HG02981 (cell line): Measurements from ENCODE around the gene OR9Q1.

Experiments used
- ATAC-seq: cut with Tn5 transposase; IDR thresholded peaks from one replicate; pipeline ENCODE4 v1.9.1; 2021; ENCODE audit warnings: mild to moderate bottlenecking, moderate library complexity; ENCODE audit not compliant: unreplicated experiment

Gene OR9Q1

GRCh38 chr11:58028687-58029411, 5.2 kb downstream of the OR9Q1 start:
- no peak for ATAC-seq

GRCh38 chr11:58030653-58031052, 7.0 kb downstream of the OR9Q1 start, which contains the start of gene OR6Q1:
Gene OR6Q1 (plus strand): TSS chr11:58030953. CDS start chr11:58030953, 0 bp downstream.
- ATAC-seq: no peak

DNA sequence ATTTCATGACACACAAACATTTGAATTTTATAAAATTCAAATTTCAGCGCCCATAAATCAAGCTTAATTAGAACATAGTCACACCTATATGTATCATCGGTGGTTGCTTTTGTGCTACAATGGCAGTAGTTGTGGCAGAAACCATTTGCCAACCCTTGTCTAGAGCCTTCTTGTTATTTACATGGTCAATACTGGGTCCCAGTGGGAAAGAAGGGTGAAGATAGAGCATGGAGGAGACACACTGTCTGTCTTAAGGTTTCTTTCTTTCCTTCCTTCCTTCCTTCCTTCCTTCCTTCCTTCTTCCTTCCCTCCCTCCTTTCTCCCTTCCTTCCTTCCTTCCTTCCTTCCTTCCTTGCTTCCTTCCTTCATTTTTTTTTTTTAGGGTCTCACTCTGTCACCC, 10.8 kb downstream of the OR9Q1 start:
- ATAC-seq: no peak

- no peak for ATAC-seq
These were observed 15.9 kb downstream of the OR9Q1 start for GRCh38 chr11:58039589-58039988.

DNA sequence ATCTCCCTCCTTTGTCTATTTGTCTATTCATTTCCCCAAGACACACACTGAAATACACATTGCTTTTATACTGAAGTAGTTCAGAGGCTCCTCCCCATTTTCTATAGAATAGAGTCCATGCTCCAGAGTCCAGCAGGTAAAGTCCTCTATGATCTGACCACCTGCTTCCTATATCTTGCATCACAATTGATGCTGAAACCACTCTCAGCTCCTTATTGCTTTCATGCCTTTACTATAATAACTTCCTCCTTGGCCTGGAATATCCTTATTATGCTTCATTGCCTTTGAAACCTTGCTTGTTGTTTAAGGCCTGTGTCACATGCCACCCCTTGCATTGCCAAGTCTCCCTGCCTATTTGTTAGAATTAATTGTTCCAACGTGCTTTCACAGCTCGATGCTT, 19.7 kb downstream of the OR9Q1 start:
- ATAC-seq: no peak

DNA sequence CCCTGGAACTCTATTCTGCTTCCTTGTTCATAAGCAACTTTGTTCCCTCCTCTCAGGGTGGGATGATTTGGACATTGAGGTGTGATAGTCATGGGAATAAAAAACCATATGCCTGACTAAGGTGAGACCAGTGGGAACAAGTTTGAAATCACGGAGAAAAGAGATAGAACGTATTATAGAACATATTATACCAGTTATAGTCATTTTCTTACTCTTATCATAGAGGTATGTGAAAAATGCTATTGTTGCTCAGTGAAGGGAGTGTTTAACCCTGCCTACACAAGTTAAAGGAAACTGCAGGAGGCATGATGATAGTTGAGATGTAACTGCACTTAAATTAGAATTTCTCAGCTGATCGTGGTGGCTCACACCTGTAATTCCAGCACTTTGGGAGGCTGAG, 22.6 kb downstream of the OR9Q1 start:
- no peak for ATAC-seq

GRCh38 chr11:58047818-58048217, 24.1 kb downstream of the OR9Q1 start:
- ATAC-seq: no peak

DNA sequence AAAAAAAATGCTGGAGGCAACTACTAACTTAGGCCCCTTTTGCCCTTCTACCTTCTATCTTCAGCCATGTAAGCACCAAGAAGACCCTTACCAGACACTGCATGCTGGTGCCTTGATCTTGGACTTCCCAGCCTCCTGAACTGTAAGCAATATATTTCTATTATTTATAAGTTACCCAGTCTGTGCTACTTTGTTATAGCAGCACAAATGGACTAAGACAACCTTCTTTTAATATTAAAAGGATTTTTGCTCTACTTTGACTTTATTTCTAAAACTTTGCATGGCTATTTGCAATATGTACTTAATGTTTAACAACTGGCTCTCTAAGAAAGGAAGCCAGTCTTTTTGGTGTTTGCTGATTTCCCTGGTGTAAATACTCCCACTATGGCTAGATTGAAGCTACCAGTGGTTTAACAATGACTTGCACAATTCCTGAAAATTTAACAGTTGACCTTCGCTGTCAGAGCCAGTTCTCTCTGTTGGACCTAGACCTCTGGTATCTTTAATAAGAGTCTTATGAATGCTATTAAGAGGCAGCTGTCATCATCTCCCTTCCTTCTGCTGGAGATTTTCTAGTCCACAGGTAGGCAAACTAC, 32.2 kb downstream of the OR9Q1 start:
- ATAC-seq: no peak

DNA sequence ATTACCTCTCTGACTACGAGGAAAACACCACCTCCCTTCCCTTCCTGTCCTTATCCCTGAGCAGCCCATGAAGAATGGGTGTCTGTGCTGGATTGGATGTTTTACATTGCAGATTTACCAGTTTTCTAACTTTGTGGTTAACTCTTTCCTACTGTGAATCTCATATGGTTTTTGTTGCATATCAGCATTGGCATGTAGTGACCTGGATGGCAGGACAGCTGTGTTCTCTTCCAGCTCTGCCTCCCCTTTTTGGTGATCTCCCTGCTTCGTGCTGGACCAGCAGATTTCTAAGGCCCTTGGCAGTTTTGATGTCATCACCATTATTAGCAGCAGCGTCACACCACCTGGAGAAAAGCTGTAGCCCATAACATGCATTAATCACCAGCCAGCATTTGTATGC, 33.8 kb downstream of the OR9Q1 start:
- no peak for ATAC-seq

DNA sequence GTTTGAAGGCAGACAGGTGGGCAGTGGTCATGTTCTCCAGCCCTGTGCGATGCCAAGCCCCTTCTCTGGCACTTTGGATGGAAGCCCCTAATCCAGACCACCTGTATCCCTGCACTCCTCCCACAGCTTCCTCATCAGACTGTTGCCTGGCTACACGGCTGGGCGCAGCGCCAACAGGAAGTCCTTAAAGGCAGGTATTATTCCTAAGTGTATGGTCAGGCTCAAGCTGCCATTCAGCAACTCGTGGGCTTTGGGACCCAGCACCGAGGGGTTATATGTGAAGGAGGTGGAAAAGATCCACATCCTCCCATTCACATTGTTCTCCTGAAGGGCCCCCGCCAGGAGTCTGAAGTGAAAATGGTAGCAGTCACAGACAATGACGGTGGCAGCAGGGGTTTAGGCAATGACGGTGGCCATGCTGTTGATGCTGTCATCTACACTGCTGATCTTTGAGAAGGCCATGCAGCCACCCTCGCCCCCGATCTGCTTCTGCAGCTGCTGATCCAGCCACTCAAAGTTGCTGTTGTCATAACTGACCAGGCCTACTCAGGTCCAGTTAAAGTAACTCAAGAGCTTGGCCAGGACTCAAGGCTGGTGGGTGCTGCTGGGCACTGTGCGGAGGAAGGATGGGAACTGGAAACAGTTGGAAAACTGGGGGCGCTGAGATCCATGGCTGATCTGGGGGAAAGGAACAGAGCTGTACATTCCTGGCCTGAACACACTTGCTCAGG, 34.8 kb downstream of the OR9Q1 start:
- ATAC-seq: no peak

DNA sequence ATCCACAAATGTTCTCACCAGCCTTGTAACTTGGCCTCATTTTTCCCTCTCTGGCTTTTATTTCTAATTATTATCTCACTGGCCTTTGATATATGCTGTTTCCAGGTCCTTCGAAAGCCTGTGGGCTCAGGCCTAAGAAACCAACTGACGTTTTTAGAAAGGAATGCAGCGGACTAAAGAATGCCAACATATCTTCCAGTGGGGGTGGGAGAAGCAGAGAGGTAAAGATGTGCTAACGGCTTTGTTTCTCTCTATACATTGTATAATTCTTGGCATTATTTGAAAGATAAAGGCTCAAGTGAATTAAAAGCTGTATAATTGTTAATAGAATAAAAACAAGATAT, 35.3 kb downstream of the OR9Q1 start:
- ATAC-seq: no peak

DNA sequence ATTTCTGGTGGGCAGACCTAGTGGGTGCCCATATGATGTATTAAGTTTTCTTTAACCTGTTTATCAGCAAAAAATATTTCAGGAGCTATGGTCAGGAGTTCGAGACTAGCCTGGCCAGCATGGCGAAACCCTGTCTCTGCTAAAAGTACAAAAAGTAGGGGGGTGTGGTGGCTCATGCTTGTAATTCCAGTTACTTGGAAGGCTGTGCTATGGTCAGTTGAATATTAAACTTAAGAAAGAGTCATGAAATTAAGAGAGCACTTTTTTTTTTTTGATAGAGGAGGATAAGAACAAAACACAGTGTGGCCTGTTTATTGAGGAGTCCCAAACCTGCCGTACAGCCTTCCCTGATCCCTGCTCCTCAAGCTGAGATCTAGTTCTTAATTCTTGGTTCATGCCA, 36.9 kb downstream of the OR9Q1 start:
- no peak for ATAC-seq

- ATAC-seq: no peak
These were observed 37.4 kb downstream of the OR9Q1 start for GRCh38 chr11:58060939-58061672.

- ATAC-seq: no peak
These were observed 38.1 kb downstream of the OR9Q1 start for GRCh38 chr11:58061813-58062212.

DNA sequence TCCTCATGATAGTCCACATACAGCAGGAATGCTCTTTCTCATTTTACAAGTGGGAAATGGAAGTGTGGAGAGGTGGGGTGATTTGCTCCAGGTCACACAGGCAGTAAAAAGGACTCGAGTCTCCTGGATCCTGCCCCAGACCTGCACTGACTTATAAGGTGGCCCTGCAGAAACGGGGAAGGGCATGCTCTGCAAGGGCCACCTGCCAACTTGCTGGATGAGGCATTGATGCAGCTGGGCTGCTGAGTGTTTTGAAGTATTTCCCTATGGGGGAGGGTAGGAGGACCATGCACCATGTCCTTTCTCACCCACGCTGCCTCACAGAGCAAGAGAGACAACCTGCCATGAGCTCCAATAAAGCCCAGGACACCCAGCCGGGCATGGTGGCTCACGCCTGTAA, 44.0 kb downstream of the OR9Q1 start:
- ATAC-seq: no peak

GRCh38 chr11:58068655-58069054, 45.0 kb downstream of the OR9Q1 start:
- ATAC-seq: no peak

DNA sequence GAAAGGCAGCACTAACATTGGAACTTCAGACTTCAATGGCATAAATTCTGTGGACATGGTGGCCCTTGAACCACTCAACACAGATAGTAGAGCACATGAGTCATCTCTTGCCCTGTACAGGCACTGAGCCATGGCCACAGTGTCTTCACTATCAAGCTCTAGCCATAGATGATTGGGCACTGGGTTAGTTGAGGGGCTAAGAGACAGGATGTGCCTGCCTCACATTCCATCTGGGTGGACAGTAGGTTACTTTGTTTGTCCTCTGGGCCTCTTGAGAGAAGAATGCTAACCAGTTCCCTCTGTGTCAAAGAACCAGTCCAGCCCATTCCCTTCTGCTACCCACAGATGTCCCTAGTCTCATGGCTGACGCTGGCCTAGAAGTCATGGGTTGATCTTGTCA, 46.9 kb downstream of the OR9Q1 start:
- ATAC-seq: no peak

- ATAC-seq: no peak
These were observed 52.1 kb downstream of the OR9Q1 start for GRCh38 chr11:58075781-58076180.

GRCh38 chr11:58086528-58086927, 62.8 kb downstream of the OR9Q1 start:
- no peak for ATAC-seq

DNA sequence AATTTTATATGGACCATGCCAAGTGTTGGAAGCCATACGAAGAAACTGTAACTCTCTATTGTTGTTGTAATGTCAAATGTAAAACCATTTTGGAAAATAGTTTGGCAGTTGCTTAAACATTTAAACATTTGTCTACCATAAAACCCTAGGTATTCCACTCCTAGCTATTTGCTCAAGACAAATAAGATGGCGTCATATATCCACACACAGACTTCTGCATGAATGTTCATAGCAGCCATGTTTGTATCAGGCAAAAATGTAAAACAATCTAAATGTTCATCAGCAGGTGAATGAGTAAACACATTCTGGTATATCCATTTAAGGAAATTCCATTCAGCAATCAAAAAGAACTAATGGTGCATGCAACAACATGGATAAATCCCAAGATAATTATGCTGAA, 73.8 kb downstream of the OR9Q1 start:
- ATAC-seq: no peak

- no peak for ATAC-seq
These were observed 97.4 kb downstream of the OR9Q1 start for GRCh38 chr11:58121096-58121495.

DNA sequence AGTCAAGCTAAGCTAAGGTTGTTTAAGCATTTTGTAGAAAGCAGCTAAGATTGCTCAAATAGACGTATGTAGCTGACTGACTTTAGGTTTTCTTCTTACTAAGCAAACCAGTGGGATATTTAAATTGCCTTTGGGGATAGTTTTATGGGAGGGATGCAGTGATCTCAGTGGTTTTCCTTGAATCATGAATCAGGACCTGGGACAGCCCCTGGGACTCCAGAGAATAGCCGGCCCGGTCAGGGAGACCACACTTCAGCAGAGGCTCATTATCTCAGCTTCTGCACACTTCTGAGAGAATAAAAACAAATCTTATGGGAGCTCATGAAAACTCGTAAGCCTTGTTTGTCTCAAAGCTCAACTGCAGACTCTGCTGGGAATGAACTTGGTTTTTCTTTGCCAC, 101.8 kb downstream of the OR9Q1 start, which contains the start of gene OR9I1:
TSS of gene OR9I1 (minus strand) at position 62 of the 400 bp plus-strand sequence. CDS start 6,086 bp downstream, outside the sequence.
- no peak for ATAC-seq
